Measurements from ENCODE around the gene PASK. TPM values are rescaled to one million over a fixed set of nuclear protein-coding genes. Genes with fewer than 3 reads are reported as not detected.

The PASK gene
- polyA plus RNA-seq, 3 donors, result 0.56 to 4.3 (median 0.70) TPM

DNA sequence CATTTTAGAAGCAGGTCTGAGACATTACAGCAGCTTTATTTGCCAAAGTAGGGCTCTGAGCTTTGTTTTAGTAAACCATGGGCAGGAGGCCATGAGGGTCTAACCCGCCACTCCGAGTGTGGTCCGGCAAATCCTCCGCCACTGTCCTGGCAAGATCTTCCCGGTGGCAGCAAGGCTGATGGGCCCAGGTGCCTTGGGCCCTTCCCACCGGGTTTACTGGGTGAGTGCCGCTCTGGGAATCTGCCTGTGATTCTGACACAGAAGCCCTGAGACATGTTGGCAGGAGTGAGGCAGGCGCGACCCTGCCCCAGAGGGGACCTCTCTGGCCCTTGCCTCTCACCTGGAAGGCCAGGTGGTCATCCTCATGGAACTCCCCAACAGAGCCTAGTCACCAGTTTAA, 77.1 kb downstream of the PASK start:
- 98% methylated on average over 9 of the region's 9 CpGs for WGBS (ENCODE audit: insufficient coverage)
- peak in 1 of 3 donors; percentile 0 for DNase-seq
- Histone ChIP-seq H3K27ac (ENCODE audit: low read depth in 1 of 2, low read length in 2 of 2) (no peak overlapping the region), H2AFZ (ENCODE audit: insufficient read depth, low read depth, low read length, poor library complexity, severe bottlenecking) (no peak overlapping the region), H4K20me1 (ENCODE audit: insufficient read depth, low read length) (no peaks in the 10 kb centered on the region), H3K4me3 (replicated peaks in 1 of 3; ENCODE audit: low read depth in 2 of 3, low read length in 3 of 3) (no peak overlapping the region), H3K27me3 (ENCODE audit: control insufficient read depth in 2 of 2, insufficient read depth in 2 of 2, low read length in 2 of 2) (no peaks in the 10 kb centered on the region), H3K9ac (ENCODE audit: insufficient read depth, low read length, poor library complexity, severe bottlenecking) (no peak overlapping the region), H3K4me1 (ENCODE audit: control insufficient read depth in 1 of 2, insufficient read depth in 2 of 2, low read length in 2 of 2) (no peaks in the 10 kb centered on the region), H3K36me3 (replicated peaks in 1 of 2; ENCODE audit: control insufficient read depth in 1 of 2, insufficient read depth in 2 of 2, low read length in 2 of 2) (peaks cover 4 to 18% of the 10 kb centered on the region in 2 donors), H3K9me3 (replicated peaks in 1 of 2; ENCODE audit: control insufficient read depth in 1 of 2, insufficient read depth in 1 of 2, low read length in 2 of 2) (no peaks in the 10 kb centered on the region), H3K4me2 (replicated peaks; ENCODE audit: extremely low read depth, low read length, poor library complexity, severe bottlenecking) (no peak overlapping the region), H3K79me2 (ENCODE audit: insufficient read depth, low read length) (no peaks in the 10 kb centered on the region)
- TF ChIP-seq, protein P1, sequence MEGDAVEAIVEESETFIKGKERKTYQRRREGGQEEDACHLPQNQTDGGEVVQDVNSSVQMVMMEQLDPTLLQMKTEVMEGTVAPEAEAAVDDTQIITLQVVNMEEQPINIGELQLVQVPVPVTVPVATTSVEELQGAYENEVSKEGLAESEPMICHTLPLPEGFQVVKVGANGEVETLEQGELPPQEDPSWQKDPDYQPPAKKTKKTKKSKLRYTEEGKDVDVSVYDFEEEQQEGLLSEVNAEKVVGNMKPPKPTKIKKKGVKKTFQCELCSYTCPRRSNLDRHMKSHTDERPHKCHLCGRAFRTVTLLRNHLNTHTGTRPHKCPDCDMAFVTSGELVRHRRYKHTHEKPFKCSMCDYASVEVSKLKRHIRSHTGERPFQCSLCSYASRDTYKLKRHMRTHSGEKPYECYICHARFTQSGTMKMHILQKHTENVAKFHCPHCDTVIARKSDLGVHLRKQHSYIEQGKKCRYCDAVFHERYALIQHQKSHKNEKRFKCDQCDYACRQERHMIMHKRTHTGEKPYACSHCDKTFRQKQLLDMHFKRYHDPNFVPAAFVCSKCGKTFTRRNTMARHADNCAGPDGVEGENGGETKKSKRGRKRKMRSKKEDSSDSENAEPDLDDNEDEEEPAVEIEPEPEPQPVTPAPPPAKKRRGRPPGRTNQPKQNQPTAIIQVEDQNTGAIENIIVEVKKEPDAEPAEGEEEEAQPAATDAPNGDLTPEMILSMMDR (IDR thresholded peaks at IDR 0.05), result no peak
- Mint-ChIP-seq H3K27me3 (ENCODE audit: low read depth in 3 of 3) (peaks cover 0 to 7% (median 3%) of the 10 kb centered on the region in 3 donors), H3K4me3 (no peak overlapping the region), H3K27ac (no peak overlapping the region), H3K4me1 (no peaks in the 10 kb centered on the region), H3K9me3 (peaks cover 0 to 2% (median 0%) of the 10 kb centered on the region in 7 donors), H3K36me3 (peaks cover 15 to 17% of the 10 kb centered on the region in 2 donors)
- intact Hi-C loops (cut with micrococcal nuclease), result no loop called here

DNA sequence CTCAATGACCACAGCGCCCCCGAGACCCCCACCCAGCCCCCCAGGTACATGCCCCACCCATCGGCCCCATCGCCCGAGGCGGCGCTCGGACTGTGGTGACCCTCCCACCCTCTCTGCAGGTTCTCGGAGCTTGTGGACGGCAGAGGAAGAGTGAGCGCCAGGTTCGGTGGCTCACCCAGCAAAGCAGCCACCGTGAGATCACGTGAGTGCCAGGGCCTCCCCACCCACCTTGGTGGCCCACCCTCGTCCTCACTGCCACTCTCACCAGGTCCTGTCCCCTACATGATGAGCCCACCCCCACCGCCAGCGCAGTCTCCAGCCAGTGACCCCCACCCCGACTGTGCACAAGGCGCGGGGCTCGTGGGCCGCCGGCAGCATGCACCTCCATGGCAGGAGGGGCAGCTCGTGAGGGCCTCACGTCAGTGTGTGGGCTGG, 77.6 kb downstream of the PASK start:
- Mint-ChIP-seq H3K9me3 (peaks cover 0 to 2% (median 0%) of the 10 kb centered on the region in 7 donors), H3K4me3 (no peak overlapping the region), H3K4me1 (no peaks in the 10 kb centered on the region), H3K27me3 (ENCODE audit: low read depth in 3 of 3) (peaks cover 0 to 7% (median 3%) of the 10 kb centered on the region in 3 donors), H3K27ac (no peak overlapping the region), H3K36me3 (peaks cover 15 to 17% of the 10 kb centered on the region in 2 donors)
- WGBS (ENCODE audit: insufficient coverage), result 91% methylated on average over 23 of the region's 25 CpGs
- TF ChIP-seq, protein P1 (IDR thresholded peaks at IDR 0.05), result no peak
- H3K79me2 ChIP-seq (ENCODE audit: insufficient read depth, low read length), result no peaks in the 10 kb centered on the region
- peaks cover 4 to 18% of the 10 kb centered on the region in 2 donors for H3K36me3 ChIP-seq (replicated peaks in 1 of 2; ENCODE audit: control insufficient read depth in 1 of 2, insufficient read depth in 2 of 2, low read length in 2 of 2)
- no peaks in the 10 kb centered on the region for H3K9me3 ChIP-seq (replicated peaks in 1 of 2; ENCODE audit: control insufficient read depth in 1 of 2, insufficient read depth in 1 of 2, low read length in 2 of 2)
- no peaks in the 10 kb centered on the region for H4K20me1 ChIP-seq (ENCODE audit: insufficient read depth, low read length)
- no peaks in the 10 kb centered on the region for H3K27me3 ChIP-seq (ENCODE audit: control insufficient read depth in 2 of 2, insufficient read depth in 2 of 2, low read length in 2 of 2)
- no peak overlapping the region for H3K9ac ChIP-seq (ENCODE audit: insufficient read depth, low read length, poor library complexity, severe bottlenecking)
- H3K4me1 ChIP-seq (ENCODE audit: control insufficient read depth in 1 of 2, insufficient read depth in 2 of 2, low read length in 2 of 2), result no peaks in the 10 kb centered on the region
- no peak overlapping the region for H3K4me3 ChIP-seq (replicated peaks in 1 of 3; ENCODE audit: low read depth in 2 of 3, low read length in 3 of 3)
- H3K4me2 ChIP-seq (replicated peaks; ENCODE audit: extremely low read depth, low read length, poor library complexity, severe bottlenecking), result no peak overlapping the region
- intact Hi-C loops (cut with micrococcal nuclease), result no loop called here
- no peak for DNase-seq
- no peak overlapping the region for H3K27ac ChIP-seq (ENCODE audit: low read depth in 1 of 2, low read length in 2 of 2)
- no peak overlapping the region for H2AFZ ChIP-seq (ENCODE audit: insufficient read depth, low read depth, low read length, poor library complexity, severe bottlenecking)
